Measurements from ENCODE around the gene TFDP2.

The TFDP2 gene

GRCh38 chr3:141945726-141946485 is 203.4 kb downstream of the TFDP2 start:
- H3K4me3 ChIP-seq (ENCODE audit: low read length), result no peak overlapping the region
- H3K79me2 ChIP-seq (ENCODE audit: control insufficient read depth, low read length), result no peaks in the 10 kb centered on the region
- H4K20me1 ChIP-seq (ENCODE audit: control insufficient read depth, insufficient read depth, low read depth, low read length), result no peaks in the 10 kb centered on the region
- no peaks in the 10 kb centered on the region for H3F3A ChIP-seq (ENCODE audit: control insufficient read depth, insufficient read depth)
- H3K27me3 ChIP-seq (ENCODE audit: control insufficient read depth, low read length), result no peaks in the 10 kb centered on the region
- H3K27ac ChIP-seq (ENCODE audit: low read depth, low read length), result no peak overlapping the region
- TF ChIP-seq EZH2phosphoT487 (IDR thresholded peaks at IDR 0.05; ENCODE audit: borderline replicate concordance, low read length), result no peak
- TF ChIP-seq, protein P1, sequence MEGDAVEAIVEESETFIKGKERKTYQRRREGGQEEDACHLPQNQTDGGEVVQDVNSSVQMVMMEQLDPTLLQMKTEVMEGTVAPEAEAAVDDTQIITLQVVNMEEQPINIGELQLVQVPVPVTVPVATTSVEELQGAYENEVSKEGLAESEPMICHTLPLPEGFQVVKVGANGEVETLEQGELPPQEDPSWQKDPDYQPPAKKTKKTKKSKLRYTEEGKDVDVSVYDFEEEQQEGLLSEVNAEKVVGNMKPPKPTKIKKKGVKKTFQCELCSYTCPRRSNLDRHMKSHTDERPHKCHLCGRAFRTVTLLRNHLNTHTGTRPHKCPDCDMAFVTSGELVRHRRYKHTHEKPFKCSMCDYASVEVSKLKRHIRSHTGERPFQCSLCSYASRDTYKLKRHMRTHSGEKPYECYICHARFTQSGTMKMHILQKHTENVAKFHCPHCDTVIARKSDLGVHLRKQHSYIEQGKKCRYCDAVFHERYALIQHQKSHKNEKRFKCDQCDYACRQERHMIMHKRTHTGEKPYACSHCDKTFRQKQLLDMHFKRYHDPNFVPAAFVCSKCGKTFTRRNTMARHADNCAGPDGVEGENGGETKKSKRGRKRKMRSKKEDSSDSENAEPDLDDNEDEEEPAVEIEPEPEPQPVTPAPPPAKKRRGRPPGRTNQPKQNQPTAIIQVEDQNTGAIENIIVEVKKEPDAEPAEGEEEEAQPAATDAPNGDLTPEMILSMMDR (IDR thresholded peaks at IDR 0.05; ENCODE audit: low read depth, low read length, poor library complexity, severe bottlenecking), result no peak
- peaks cover 10% of the 10 kb centered on the region for H3K36me3 ChIP-seq (ENCODE audit: control insufficient read depth, low read length)
- no peak overlapping the region for H3K4me2 ChIP-seq (ENCODE audit: low read length)
- H3K9me2 ChIP-seq (replicated peaks; ENCODE audit: control insufficient read depth, low read length), result no peaks in the 10 kb centered on the region
- no peaks in the 10 kb centered on the region for H3K9me3 ChIP-seq (ENCODE audit: control insufficient read depth, insufficient read depth, low read length)
- H3K4me1 ChIP-seq (ENCODE audit: control insufficient read depth, low read length), result no peaks in the 10 kb centered on the region

DNA sequence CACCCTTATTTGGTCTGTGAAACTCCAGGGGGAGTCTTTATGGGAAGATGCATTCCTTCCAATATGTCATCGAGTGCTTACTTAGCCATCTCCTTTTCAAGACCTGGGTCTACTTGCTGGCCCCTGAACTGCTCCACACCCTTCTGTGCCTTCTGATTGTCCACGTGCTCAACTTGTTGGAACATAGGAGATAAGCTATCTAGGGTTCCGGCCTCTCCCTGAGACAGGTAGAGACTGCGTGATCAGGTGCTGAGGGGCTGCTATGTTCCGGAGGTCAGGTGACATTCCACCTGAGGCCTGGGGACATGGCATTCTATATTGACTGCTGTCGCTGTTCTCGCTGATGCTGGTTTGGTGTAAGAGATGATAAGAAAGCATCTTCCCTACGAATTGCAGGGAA is 207.3 kb downstream of the TFDP2 start:
- H3K27ac ChIP-seq (ENCODE audit: low read depth, low read length), result no peak overlapping the region
- no peak for TF ChIP-seq EZH2phosphoT487 (IDR thresholded peaks at IDR 0.05; ENCODE audit: borderline replicate concordance, low read length)
- TF ChIP-seq, protein P1 (IDR thresholded peaks at IDR 0.05; ENCODE audit: low read depth, low read length, poor library complexity, severe bottlenecking), result no peak
- no peaks in the 10 kb centered on the region for H3K9me3 ChIP-seq (ENCODE audit: control insufficient read depth, insufficient read depth, low read length)
- no peaks in the 10 kb centered on the region for H3K36me3 ChIP-seq (ENCODE audit: control insufficient read depth, low read length)
- H3K4me1 ChIP-seq (ENCODE audit: control insufficient read depth, low read length), result no peaks in the 10 kb centered on the region
- H3K4me3 ChIP-seq (ENCODE audit: low read length), result no peak overlapping the region
- H3K9me2 ChIP-seq (replicated peaks; ENCODE audit: control insufficient read depth, low read length), result no peaks in the 10 kb centered on the region
- no peaks in the 10 kb centered on the region for H3F3A ChIP-seq (ENCODE audit: control insufficient read depth, insufficient read depth)
- no peak overlapping the region for H3K4me2 ChIP-seq (ENCODE audit: low read length)
- H3K27me3 ChIP-seq (ENCODE audit: control insufficient read depth, low read length), result no peaks in the 10 kb centered on the region
- H3K79me2 ChIP-seq (ENCODE audit: control insufficient read depth, low read length), result no peaks in the 10 kb centered on the region
- H4K20me1 ChIP-seq (ENCODE audit: control insufficient read depth, insufficient read depth, low read depth, low read length), result no peaks in the 10 kb centered on the region

- no peaks in the 10 kb centered on the region for H3K79me2 ChIP-seq (ENCODE audit: control insufficient read depth, low read length)
- H3K27me3 ChIP-seq (ENCODE audit: control insufficient read depth, low read length), result no peaks in the 10 kb centered on the region
- no peaks in the 10 kb centered on the region for H4K20me1 ChIP-seq (ENCODE audit: control insufficient read depth, insufficient read depth, low read depth, low read length)
- no peaks in the 10 kb centered on the region for H3K9me3 ChIP-seq (ENCODE audit: control insufficient read depth, insufficient read depth, low read length)
- no peak overlapping the region for H3K4me2 ChIP-seq (ENCODE audit: low read length)
- no peaks in the 10 kb centered on the region for H3K4me1 ChIP-seq (ENCODE audit: control insufficient read depth, low read length)
- H3F3A ChIP-seq (ENCODE audit: control insufficient read depth, insufficient read depth), result no peaks in the 10 kb centered on the region
- no peaks in the 10 kb centered on the region for H3K36me3 ChIP-seq (ENCODE audit: control insufficient read depth, low read length)
- no peak for TF ChIP-seq EZH2phosphoT487 (IDR thresholded peaks at IDR 0.05; ENCODE audit: borderline replicate concordance, low read length)
- TF ChIP-seq, protein P1 (IDR thresholded peaks at IDR 0.05; ENCODE audit: low read depth, low read length, poor library complexity, severe bottlenecking), result no peak
- no peak overlapping the region for H3K27ac ChIP-seq (ENCODE audit: low read depth, low read length)
- H3K9me2 ChIP-seq (replicated peaks; ENCODE audit: control insufficient read depth, low read length), result no peaks in the 10 kb centered on the region
- no peak overlapping the region for H3K4me3 ChIP-seq (ENCODE audit: low read length)
Observed at GRCh38 chr3:141941093-141941492, 208.3 kb downstream of the TFDP2 start.

Measured in DOHH2 (cell line).